Renal pelvis (tissue), 4 donors: Measurements from ENCODE around the gene ARHGAP9. TPM values are rescaled to one million over a fixed set of nuclear protein-coding genes. Genes with fewer than 3 reads are reported as not detected.
"Not testable (repeated sequence)": the region's sequence is repeated elsewhere in the genome, so short reads cannot be mapped to it uniquely, and the experiment has no call there.

Experiments used
- DNase-seq: peaks from one replicate; pipeline ENCODE4 v3.0.0-alpha.2; 2013
- polyA plus RNA-seq, 3 donors: library from polyadenylated mRNA; unstranded; fragments of 120-200 nt; gene quantifications; one replicate each; pipeline ENCODE4 v1.2.1, GENCODE V29; 2013; ENCODE audit not compliant: insufficient read length in 3 of 3

Gene ARHGAP9
- polyA plus RNA-seq, 3 donors, result 2.8 to 3.4 (median 3.3) TPM

DNA sequence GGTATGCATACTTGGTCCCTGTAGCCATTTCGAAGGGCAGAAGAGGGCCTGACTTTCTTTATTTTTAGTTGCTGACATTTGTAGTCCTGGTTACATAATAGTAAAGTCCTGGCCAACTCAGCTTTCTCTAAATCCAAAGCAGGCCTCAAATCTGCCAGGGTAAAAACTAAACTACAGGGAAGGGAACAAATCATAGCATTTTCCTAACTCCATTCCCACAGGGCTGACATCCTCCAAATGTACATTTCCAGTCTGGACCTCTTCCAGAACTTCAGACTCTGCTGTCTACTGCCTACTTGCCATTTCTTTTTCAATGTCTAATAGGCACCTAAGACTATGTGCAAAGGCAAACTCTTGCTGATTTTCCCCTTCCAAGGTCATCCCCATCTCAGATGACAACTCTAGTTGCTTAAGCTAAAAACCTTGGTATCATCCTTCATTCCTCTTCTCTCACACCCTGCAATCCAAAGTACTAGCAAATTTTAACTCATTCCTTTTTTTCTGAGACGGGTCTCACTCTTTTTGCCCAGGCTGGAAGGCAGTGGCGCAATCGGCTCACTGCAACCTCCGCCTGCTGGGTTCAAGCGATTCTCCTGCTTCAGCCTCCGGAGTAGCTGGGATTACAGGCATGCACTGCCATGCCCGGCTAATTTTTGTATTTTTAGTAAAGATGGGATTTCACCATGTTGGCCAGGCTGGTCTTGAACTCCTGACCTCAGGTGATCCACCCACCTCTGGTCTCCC, 38.7 kb upstream of the ARHGAP9 start:
- no peak for DNase-seq

DNA sequence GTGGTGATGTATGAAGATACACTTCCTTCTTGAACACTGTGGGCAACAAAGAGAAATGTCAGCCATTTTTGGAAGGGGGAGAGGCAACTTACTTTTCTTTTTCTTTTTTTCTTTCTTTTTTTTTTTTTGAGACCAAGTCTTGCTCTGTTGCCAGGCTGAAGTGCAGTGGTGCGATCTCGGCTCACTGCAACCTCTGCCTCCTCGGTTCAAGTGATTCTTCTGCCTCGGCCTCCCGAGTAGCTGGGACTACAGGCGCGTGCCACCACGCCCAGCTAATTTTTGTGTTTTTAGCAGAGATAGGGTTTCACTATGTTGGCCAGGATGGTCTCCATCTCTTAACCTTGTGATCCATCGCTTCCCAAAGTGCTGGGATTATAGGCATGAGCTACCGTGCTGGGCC, 38.1 kb upstream of the ARHGAP9 start:
- DNase-seq, result not testable (repeated sequence)

DNA sequence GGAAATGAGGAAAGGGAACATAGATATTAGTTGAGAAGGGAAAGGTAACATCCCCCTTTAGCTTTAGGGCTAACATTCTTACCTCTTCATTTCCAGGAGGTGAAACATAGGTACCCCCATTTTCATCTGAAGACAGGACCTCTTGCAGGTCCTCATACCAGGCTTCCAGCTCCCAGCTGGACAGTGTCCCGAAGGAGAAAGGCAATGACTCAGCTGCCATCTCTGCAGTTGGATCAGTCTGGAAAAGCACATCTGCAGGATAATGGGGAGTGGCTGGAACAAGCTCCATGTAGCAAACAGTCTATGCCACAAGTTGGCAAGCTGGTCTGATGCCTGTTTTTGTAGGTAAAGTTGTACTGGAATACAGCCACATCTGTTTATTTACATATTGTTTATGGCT, 37.5 kb upstream of the ARHGAP9 start:
- no peak for DNase-seq

DNA sequence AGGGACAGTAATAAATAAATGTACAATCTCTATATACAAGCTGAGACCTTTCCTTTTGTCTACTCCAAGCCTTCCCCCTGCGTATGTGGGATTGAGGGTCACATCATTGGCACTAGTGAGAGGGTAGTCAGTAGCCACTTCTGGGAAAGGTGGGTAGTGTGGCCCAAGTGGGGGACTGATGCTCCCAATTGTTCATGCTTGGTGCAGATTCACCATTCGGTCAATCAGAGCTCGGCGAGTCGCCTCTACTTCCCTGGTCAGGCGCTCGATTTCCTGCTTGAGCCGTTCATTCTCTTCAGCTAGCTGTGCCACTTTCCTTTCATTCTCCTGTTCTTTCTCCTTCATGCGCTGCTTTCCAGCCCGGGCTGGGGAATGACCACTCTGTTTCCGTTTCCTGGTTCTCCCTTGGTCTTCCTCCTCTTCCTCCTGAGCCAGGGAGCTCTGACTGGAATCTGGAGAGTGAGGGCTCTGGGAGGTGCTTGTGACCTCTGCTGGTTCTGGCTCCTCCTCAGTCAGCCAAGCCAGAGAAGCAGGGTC, 37.0 kb upstream of the ARHGAP9 start:
- DNase-seq, result no peak

DNA sequence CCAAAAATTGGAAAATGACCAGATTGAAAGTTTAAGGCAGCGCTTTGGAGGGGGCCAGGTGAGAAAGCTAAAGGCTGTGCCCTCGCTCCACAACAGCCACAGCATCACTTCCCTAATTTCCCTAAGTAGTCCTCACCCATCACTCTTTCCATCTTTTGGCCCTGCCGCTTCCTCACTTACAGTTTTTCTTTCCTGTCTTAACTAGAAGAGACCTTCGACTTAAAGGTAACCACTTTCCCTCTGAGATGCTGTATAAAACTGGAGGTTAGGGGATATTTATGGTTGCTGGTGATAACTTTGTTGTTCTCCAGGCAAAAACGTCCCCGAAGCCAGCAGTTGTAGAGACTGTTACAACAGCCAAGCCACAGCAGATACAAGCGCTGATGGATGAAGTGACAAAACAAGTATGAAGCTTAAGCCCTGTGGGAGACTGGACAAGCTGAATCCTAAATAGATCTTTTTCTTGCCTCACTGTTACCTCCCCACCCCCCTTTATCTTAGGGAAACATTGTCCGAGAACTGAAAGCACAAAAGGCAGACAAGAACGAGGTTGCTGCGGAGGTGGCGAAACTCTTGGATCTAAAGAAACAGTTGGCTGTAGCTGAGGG, 36.4 kb upstream of the ARHGAP9 start:
- no peak for DNase-seq

DNA sequence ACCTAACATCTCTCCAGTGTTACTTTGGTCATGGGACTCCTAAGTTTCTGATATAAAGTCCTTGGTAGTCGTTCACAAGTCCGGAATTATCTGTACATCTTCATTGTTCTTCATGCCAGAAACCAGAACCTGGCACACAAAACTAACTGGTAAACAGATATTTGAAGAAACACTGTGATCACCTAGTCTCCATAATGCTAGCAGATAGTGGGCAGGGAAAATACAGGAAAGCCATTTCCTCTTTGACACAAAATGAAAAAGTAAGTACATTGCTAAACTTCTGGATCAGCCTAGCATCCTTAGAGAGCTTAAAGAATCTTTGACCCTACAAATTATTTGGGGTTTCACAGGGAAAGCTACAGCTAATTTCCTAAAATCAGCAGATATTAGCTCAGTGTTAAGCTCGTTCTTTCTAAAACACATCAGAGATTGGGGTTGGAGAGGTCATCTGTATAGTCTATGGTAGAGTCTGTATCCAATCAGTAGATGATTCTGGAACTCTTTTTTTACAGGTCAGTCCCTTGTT, 35.8 kb upstream of the ARHGAP9 start:
- DNase-seq, result no peak

DNA sequence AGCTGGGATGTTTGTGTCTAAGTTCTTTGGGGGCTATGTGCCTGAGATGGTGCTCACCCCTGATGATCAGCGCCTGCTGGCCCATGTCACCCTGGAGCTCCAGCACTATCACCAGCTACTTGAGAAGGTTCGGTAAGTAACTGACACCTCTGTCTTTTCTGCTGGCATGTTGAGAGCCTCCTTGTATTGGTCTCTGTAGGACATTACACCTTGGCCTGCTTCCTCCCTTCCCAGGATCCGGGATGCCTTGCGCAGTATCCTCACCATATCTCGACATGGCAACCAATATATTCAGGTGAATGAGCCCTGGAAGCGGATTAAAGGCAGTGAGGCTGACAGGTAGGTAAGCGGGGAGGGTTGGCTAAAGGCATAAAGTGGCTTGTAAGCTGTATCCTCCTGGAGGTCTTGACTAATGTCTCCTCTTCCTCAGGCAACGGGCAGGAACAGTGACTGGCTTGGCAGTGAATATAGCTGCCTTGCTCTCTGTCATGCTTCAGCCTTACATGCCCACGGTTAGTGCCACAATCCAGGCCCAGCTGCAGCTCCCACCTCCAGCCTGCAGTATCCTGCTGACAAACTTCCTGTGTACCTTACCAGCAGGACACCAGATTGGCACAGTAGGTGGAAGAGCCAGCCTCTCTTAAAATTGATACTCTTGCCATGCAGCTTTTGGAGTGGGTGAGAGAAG, 35.2 kb upstream of the ARHGAP9 start:
- DNase-seq, result no peak

DNA sequence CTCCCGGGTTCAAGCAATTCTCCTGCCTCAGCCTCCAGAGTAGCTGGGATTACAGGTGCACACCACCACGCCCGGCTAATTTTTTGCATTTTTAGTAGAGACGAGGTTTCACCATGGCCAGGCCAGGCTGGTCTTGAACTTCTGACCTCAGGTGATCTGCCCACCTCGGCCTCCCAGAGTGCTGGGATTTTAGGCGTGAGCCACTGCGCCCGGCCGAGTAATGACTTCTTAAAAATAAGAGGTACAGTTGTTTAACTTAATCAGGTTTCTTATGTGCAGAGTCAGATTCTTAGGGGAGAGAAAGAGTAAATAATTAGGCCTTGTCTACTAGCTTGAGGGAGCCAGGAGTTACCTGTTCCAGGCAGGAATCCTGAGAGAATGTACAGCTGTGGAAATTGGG, 34.6 kb upstream of the ARHGAP9 start:
- not testable (repeated sequence) for DNase-seq

DNA sequence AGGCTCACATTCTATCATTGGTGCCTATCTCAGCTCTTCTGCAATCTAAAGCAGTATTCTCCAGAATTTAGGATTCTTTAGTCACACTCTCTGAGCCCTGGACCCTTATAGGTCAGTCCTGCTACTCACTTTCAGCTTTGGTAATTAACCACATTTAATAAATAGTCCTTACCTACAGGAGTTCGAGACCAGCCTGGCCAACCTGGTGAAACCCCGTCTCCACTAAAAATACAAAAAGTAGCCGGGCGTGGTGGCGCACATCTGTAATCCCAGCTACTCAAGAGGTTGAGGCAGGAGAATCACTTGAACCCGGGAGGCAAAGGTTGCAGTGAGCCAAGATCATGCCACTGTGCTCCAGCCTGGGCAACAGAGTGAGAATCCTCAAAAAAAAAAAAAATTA, 34.0 kb upstream of the ARHGAP9 start:
- not testable (repeated sequence) for DNase-seq

DNA sequence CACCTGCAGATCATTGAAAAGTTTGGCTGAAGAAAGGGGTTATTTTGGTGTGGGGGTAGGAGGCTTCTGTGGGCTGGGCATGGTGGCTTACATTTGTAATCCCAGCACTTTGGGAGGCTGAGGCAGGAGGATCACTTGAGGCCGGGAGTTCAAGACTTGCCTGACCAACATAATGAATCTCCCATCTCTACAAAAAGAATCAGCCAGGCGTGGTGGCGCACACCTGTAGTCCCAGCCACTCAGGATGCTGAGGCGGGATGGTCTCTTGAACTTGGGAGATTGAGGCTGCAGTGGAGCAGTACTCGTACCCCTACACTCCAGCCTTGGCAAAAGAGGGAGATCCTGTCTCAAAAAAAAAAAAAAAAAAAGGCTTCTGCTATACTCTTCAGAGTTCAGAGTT, 33.6 kb upstream of the ARHGAP9 start:
- DNase-seq, result no peak

DNA sequence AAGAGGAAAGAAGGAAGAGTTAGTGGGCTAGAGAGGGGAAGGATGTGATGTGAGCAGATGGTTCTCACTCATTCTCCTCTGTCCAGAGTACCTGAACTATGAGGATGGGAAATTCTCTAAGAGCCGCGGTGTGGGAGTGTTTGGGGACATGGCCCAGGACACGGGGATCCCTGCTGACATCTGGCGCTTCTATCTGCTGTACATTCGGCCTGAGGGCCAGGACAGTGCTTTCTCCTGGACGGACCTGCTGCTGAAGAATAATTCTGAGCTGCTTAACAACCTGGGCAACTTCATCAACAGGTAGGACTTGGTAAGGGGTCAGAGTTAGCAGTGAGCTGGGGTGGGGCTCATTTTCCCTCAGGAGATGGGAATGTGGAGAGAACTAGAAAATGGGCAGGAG, 33.0 kb upstream of the ARHGAP9 start:
- no peak for DNase-seq

DNA sequence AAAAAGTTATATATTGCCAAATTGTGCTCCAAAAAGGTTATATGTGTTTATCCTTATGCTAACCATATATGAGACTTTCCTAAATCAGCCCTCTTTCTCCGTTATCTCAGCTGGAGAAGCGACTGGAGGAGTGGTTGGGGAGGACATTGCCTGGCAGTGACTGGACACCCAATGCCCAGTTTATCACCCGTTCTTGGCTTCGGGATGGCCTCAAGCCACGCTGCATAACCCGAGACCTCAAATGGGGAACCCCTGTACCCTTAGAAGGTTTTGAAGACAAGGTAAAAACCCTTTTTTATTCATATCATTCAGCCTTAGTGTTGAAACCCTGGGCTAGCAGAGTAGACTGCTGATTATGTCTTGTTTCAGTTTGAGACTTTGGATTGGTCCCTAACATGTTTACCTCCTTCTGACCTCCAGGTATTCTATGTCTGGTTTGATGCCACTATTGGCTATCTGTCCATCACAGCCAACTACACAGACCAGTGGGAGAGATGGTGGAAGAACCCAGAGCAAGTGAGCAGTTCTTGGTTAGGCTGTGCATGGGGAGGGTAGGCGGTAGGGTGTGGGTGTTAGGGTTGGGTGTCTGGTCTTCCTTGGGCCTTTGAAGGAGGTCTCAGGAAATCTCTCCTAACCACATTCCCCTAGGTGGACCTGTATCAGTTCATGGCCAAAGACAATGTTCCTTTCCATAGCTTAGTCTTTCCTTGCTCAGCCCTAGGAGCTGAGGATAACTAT, 32.1 kb upstream of the ARHGAP9 start:
- DNase-seq, result no peak

DNA sequence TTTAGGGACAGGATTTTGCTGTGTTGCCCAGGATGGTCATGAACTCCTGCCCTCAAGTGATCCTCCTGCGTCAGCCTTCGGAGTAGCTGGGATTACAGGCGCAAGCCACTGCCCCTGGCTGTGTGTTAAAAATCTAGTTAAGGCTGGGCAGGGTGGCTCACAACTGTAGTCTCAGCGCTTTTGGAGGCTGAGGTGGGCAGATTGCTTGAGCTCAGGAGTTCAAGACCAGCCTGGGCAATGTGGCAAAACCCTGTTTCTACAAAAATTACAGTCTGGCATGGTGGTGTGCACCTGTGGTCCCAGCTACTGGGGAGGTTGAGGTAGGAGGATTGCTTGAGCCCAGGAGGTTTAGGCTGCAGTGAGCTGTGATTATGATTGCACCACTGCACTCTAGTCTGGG, 31.5 kb upstream of the ARHGAP9 start:
- DNase-seq, result no peak

DNA sequence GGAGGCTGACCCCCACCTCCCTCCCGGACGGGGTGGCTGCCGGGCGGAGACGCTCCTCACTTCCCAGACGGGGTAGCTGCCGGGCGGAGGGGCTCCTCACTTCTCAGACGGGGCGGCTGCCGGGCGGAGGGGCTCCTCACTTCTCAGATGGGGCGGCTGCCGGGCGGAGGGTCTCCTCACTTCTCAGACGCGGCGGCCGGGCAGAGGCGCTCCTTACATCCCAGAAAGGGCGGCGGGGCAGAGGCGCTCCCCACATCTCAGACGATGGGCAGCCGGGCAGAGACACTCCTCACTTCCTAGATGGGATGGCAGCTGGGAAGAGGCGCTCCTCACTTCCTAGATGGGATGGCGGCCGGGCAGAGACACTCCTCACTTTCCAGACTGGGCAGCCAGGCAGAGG, 28.1 kb upstream of the ARHGAP9 start:
- DNase-seq, result not testable (repeated sequence)

DNA sequence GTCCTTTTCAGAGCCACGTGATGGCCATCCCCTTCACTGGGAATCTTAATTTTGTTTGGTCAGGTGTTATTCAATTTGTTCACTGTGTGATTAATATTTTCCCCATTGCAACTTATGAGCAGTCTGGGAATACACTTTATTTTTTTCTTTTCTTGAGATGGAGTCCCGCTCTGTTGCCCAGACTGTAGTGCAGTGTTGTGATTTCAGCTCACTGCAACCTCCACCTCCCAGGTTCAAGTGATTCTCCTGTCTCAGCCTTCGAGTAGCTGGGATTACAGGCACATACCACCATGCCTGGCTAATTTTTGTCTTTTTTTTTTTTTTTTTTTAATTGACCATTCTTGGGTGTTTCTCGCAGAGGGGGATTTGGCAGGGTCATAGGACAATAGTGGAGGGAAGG, 26.9 kb upstream of the ARHGAP9 start:
- DNase-seq, result not testable (repeated sequence)

DNA sequence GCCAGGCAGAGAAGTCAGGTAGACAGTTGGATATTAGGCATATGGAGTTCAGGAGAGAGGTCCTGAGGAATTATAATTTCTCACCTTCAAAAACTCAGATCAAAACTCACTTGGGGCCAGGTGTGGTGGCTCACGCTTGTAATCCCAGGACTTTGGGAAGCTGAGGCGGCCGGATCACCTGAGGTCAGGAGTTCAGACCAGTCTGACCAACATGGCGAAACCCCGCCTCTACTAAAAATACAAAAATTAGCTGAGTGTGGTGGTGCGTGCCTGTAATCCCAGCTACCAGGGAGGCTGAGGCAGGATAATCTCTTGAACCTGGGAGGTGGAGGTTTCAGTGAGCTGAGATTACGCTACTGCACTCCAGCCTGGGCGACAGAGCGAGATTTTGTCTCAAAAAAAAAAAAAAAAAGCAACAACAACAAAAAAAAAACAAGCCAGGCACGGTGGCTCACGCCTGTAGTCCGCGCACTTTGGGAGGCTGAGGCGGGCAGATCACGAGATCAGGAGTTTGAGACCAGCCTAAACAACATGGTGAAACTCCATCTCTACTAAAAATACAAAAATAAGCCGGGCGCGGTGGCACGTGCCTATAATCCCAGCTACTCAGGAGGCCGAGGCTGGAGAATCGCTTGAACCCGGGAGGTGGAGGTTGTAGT, 22.8 kb upstream of the ARHGAP9 start:
- DNase-seq, result not testable (repeated sequence)

DNA sequence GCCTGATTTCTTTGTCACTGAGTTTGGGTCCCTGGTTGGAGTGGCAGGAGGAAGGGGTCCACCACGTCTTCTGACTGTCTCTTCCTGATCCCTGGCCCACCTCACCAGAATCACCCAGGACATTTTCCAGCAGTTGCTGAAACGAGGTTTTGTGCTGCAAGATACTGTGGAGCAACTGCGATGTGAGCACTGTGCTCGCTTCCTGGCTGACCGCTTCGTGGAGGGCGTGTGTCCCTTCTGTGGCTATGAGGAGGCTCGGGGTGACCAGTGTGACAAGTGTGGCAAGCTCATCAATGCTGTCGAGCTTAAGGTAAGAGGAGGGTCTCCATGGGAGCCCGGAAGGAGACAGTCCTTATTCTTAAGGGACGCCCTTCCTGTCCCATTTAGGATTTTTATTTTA, 20.5 kb upstream of the ARHGAP9 start:
- DNase-seq, result no peak

DNA sequence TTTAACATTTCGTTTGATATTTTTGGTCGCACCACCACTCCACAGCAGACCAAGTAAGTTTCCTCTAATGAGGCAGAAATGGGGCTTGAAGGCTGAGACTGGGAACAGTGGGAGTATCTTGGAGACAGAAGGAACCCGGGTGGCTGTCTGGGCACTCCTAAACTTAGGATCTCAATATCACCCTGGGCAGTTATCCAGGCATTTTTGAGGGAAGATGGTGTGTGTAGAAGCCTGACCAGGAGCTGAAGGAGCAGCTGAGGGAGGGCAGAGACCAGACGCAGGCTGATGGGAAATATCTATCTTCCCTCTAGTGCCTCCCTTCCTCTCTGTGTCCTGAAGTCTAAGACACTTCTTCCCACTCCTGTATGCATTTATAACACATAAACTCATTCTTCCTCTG, 18.9 kb upstream of the ARHGAP9 start:
- no peak for DNase-seq

DNA sequence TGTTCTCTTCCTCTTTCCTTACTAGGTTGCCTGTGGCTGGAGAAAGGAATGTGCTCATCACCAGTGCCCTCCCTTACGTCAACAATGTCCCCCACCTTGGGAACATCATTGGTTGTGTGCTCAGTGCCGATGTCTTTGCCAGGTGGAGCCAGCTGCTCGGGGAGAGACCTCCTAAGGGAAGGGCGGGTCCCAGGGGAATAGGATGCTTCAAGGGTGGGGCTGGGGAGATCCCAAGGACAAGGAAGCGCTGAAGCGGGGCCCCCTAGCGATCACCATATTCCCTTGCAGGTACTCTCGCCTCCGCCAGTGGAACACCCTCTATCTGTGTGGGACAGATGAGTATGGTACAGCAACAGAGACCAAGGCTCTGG, 18.5 kb upstream of the ARHGAP9 start:
- no peak for DNase-seq

DNA sequence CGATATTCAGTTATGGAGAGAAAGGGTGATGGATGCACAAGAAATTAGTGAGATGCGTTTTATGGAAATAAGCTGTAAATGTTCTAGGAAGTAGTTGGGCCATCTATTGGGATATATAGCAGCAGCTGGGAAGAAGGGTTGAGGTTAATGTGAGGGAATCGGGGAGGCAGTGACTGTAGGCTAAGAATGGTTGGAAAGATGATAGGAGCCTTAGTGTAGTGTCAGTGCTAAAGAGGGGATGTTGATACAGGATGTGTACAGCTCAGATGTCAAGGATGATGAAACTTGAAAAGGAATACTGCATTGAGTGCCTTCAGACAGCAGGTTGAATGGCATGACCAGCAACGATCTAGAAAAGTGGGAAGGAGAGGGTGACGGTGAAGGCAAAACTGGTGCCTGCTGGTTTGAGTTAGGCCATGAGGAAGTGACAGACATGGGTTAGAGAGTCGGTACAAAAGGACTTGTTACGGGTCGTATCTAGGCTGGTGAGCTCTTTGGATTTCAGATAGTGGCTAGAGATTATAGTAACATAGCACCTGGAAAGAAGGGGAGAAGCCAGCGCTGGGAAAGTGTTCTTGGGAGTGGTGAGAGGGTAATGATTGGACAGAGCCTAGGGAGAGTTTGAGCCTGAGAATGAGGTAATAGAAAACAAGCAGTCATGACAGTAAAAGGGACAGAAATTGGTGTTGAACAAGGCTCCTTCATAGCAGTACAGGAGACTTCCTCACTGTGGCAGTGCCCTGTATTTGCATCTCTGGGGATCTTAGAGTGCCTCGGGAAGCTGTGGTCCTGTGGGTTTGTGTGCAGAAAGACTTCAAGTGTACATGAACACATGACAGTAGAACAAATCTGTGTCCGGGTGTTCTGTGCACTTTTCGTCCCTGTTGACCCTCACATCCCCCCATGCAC, 17.8 kb upstream of the ARHGAP9 start:
- DNase-seq, result no peak
